Neuronal stem cell (in vitro differentiated cells): ENCODE measurements around the gene SEPHS1.

Experiments used
- DNase-seq: peaks from one replicate; pipeline ENCODE4 v3.0.0-alpha.2; 2013; ENCODE audit warnings: low spot score
- H2AFZ ChIP-seq: one replicate; pipeline ENCODE4 v1.6.1; 2013; ENCODE audit warnings: mild to moderate bottlenecking, low read length, inconsistent platforms
- H2AK5ac ChIP-seq: 2 replicates; pipeline ENCODE4 v1.6.1; 2013; ENCODE audit warnings: low read depth, mild to moderate bottlenecking, inconsistent platforms, low read length, moderate library complexity, mixed read lengths
- H2BK120ac ChIP-seq: 2 replicates; pipeline ENCODE4 v1.6.1; 2013; ENCODE audit warnings: low read depth, mild to moderate bottlenecking, inconsistent platforms, low read length, moderate library complexity, mixed read lengths
- H2BK12ac ChIP-seq: one replicate; pipeline ENCODE4 v1.6.1; 2013; ENCODE audit warnings: low read length, inconsistent platforms
- H2BK15ac ChIP-seq: 2 replicates; pipeline ENCODE4 v1.6.1; 2013; ENCODE audit warnings: mild to moderate bottlenecking, low read length, inconsistent platforms, mixed read lengths
- H2BK5ac ChIP-seq: one replicate; pipeline ENCODE4 v1.6.1; 2013; ENCODE audit warnings: inconsistent platforms, mild to moderate bottlenecking, low read length, moderate library complexity
- H3K14ac ChIP-seq: one replicate; pipeline ENCODE4 v1.6.1; 2013; ENCODE audit warnings: low read length, inconsistent platforms
- H3K18ac ChIP-seq: 2 replicates; pipeline ENCODE4 v1.6.1; 2013; ENCODE audit warnings: low read length, inconsistent platforms
- H3K23ac ChIP-seq: 2 replicates; pipeline ENCODE4 v1.6.1; 2013; ENCODE audit warnings: low read depth, mild to moderate bottlenecking, mixed read lengths, low read length, inconsistent platforms; ENCODE audit not compliant: poor library complexity
- H3K27ac ChIP-seq: replicated peaks from 3 replicates; pipeline ENCODE4 v1.5.1; 2013; ENCODE audit warnings: low read length, inconsistent platforms
- H3K27me3 ChIP-seq, 3 experiments: 2 replicates each; pipeline ENCODE4 v1.6.1; 2013; ENCODE audit warnings: low read length in 3 of 3, mild to moderate bottlenecking in 2 of 3, inconsistent platforms in 1 of 3, low read depth in 1 of 3, mixed read lengths in 1 of 3, moderate library complexity in 1 of 3; ENCODE audit not compliant: control insufficient read depth in 3 of 3, insufficient read depth in 3 of 3
- H3K36me3 ChIP-seq, 2 donors: replicated peaks in 1 of 2; 2 replicates each; pipeline ENCODE4 v1.6.1; 2013; ENCODE audit warnings: low read length in 2 of 2; ENCODE audit not compliant: control insufficient read depth in 2 of 2, insufficient read depth in 2 of 2
- H3K4ac ChIP-seq: 2 replicates; pipeline ENCODE4 v1.6.1; 2013; ENCODE audit warnings: inconsistent platforms, mild to moderate bottlenecking, low read length, moderate library complexity
- H3K4me1 ChIP-seq, 2 donors: 1 replicate in 1 of 2; 2 replicates in 1 of 2; pipeline ENCODE4 v1.6.1; 2013; ENCODE audit warnings: low read length in 2 of 2, low read depth in 1 of 2; ENCODE audit not compliant: control insufficient read depth in 2 of 2, insufficient read depth in 1 of 2
- H3K4me2 ChIP-seq: one replicate; pipeline ENCODE4 v1.6.1; 2013; ENCODE audit warnings: mild to moderate bottlenecking, low read length, inconsistent platforms; ENCODE audit not compliant: insufficient read depth, poor library complexity, severe bottlenecking
- H3K4me3 ChIP-seq, 2 donors: 2 replicates each; pipeline ENCODE4 v1.5.1; 2013; ENCODE audit warnings: low read length in 2 of 2, mild to moderate bottlenecking in 2 of 2, inconsistent platforms in 1 of 2, moderate library complexity in 1 of 2
- H3K79me1 ChIP-seq: one replicate; pipeline ENCODE4 v1.6.1; 2013; ENCODE audit warnings: low read depth, mild to moderate bottlenecking, inconsistent platforms, low read length, moderate library complexity
- H3K9ac ChIP-seq: one replicate; pipeline ENCODE4 v1.6.1; 2013; ENCODE audit warnings: mild to moderate bottlenecking, low read depth, low read length, inconsistent platforms; ENCODE audit not compliant: poor library complexity
- H3K9me3 ChIP-seq, 2 donors: replicated peaks in 1 of 2; 2 replicates each; pipeline versions ENCODE3 to v1.6.1; 2013; ENCODE audit warnings: low read length in 2 of 2, mild to moderate bottlenecking in 2 of 2, inconsistent platforms in 1 of 2, low read depth in 1 of 2, mixed read lengths in 1 of 2, moderate library complexity in 1 of 2; ENCODE audit not compliant: control insufficient read depth in 2 of 2, insufficient read depth in 1 of 2
- H4K8ac ChIP-seq: one replicate; pipeline ENCODE4 v1.6.1; 2013; ENCODE audit warnings: low read depth, mild to moderate bottlenecking, inconsistent platforms, low read length, moderate library complexity
- H4K91ac ChIP-seq: one replicate; pipeline ENCODE4 v1.6.1; 2013; ENCODE audit warnings: low read length, low read depth, mild to moderate bottlenecking, inconsistent platforms; ENCODE audit not compliant: poor library complexity
- WGBS, 2 donors: extraction: QIAGEN DNeasy Blood & Tissue Kit; methylation state at CpG; one replicate each; pipeline ENCODE4 v1.1.7; 2013; ENCODE audit warnings: missing lambda C conversion rate in 2 of 2, mixed read lengths in 1 of 2; ENCODE audit not compliant: insufficient read length in 2 of 2, insufficient replicate concordance in 1 of 2; ENCODE audit errors: extremely low coverage in 2 of 2; 5-methylcytosine and 5-hydroxymethylcytosine counted together

Gene SEPHS1

DNA sequence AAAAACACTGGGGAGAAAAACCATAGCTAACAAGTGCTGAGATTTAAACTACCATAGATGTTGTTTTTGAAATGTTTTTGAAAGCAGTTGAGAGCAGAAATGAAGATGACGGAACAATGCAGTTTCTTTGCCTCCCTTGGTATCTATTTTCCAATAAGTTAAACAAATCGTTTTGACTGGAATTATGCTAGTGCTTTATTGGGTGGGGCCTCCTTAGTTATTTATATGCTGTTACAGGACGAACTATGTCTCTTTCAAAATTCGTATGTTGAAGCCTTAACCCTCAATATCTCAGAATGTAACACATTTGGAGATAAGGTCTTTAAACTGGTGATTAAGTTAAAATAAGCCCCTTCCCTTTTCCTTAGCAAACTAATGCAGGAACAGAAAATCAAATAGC is 45.5 kb upstream of the SEPHS1 start:
- H3K27me3 ChIP-seq = no peaks in the 10 kb centered on the region
- no peak overlapping the region for H2AFZ ChIP-seq
- H3K4ac ChIP-seq = no peak overlapping the region
- no peak overlapping the region for H4K91ac ChIP-seq
- no peak overlapping the region for H4K8ac ChIP-seq
- no peak overlapping the region for H2BK15ac ChIP-seq
- no peaks in the 10 kb centered on the region for H3K4me1 ChIP-seq
- no peak overlapping the region for H2BK120ac ChIP-seq
- no CpG with 5 or more reads among the region's 4 CpGs for WGBS, 2 donors
- no peak overlapping the region for H3K18ac ChIP-seq
- H3K9me3 ChIP-seq = peaks cover 0 to 3% of the 10 kb centered on the region in 2 donors
- no peak overlapping the region for H2BK12ac ChIP-seq
- H3K27ac ChIP-seq = no peak overlapping the region
- no peak overlapping the region for H3K4me2 ChIP-seq
- H3K36me3 ChIP-seq = no peaks in the 10 kb centered on the region
- DNase-seq = no peak
- no peak overlapping the region for H3K23ac ChIP-seq
- no peak overlapping the region for H2AK5ac ChIP-seq
- no peak overlapping the region for H3K14ac ChIP-seq
- H3K79me1 ChIP-seq = no peaks in the 10 kb centered on the region
- no peak overlapping the region for H3K4me3 ChIP-seq
- no peak overlapping the region for H3K9ac ChIP-seq
- no peak overlapping the region for H2BK5ac ChIP-seq

DNA sequence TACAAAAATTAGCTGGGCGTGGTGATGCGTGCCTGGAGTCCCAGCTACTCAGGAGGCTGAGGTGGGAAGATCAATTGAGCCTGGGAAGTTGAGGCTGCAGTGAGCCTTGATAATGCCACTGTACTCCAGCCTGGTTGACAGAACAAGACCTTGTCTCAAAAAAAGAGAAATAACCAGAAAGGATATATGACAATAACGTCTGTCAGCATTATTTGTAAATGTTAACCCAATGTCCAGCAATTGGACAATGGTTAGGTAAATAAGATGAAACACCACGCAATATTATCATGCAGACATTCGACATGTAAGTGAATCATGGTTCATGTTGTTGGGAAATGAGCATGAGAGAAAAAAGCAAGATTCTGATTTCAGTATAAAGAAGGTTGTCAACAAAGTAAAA is 44.6 kb upstream of the SEPHS1 start:
- peaks cover 0 to 3% of the 10 kb centered on the region in 2 donors for H3K9me3 ChIP-seq
- no peak overlapping the region for H2BK12ac ChIP-seq
- H3K4me3 ChIP-seq = no peak overlapping the region
- no peak overlapping the region for H4K8ac ChIP-seq
- no peak overlapping the region for H3K27ac ChIP-seq
- H3K9ac ChIP-seq = no peak overlapping the region
- no peak overlapping the region for H3K4me2 ChIP-seq
- H2AFZ ChIP-seq = no peak overlapping the region
- no peaks in the 10 kb centered on the region for H3K36me3 ChIP-seq
- no peak overlapping the region for H2BK15ac ChIP-seq
- no peak overlapping the region for H3K23ac ChIP-seq
- no peaks in the 10 kb centered on the region for H3K79me1 ChIP-seq
- no CpG with 5 or more reads among the region's 5 CpGs for WGBS, 2 donors
- no peak overlapping the region for H2AK5ac ChIP-seq
- no peak for DNase-seq
- no peak overlapping the region for H4K91ac ChIP-seq
- H2BK5ac ChIP-seq = no peak overlapping the region
- H3K4me1 ChIP-seq = no peaks in the 10 kb centered on the region
- no peak overlapping the region for H3K14ac ChIP-seq
- no peak overlapping the region for H3K18ac ChIP-seq
- H3K4ac ChIP-seq = no peak overlapping the region
- no peak overlapping the region for H2BK120ac ChIP-seq
- no peaks in the 10 kb centered on the region for H3K27me3 ChIP-seq

DNA sequence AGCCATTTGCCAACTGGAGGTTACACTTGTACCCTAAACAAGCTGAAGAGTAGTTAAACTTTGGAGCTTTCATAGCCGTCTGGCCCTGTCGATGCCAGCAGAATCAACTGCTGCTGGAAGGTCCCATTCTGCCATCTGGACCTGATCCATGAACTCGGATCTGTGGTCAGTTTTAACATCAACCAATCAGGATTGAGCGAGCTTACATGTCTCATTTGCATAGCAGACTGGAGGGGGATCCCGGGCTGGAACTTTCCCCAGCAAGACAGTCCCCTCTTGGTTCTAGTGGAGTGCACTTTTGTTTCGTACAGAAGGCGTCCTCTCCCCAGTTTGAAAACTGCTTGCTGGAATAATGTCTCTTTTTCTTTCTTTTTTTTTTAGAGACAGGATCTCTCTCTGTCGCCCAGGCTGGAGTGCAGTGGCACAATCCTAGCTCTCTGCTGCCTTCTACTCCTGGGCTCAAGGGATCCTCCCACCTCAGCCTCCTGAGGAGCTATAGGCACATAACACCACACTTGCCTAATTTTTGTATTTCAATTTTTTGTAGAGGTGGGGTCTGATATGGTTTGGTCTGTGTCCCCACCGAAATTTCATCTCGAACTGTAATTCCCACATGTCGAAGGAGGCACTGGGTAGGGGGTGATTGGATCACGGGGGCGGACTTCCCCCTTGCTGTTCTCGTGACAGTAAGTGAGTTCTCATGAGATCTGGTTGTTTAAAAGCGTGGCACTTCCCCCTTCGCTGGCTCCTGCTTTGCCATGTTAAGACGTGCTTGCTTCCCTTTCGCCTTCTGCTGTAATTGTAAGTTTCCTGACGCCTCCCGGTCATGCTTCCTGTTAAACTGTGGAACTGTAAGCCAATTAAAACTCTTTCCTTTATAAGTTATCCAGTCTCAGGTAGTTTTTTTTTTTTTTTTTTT is 42.8 kb upstream of the SEPHS1 start:
- no peaks in the 10 kb centered on the region for H3K27me3 ChIP-seq
- H3K27ac ChIP-seq = no peak overlapping the region
- no peak overlapping the region for H3K18ac ChIP-seq
- H3K4me1 ChIP-seq = no peaks in the 10 kb centered on the region
- H3K14ac ChIP-seq = no peak overlapping the region
- WGBS, 2 donors = no CpG with 5 or more reads among the region's 20 CpGs
- DNase-seq = no peak
- H4K8ac ChIP-seq = no peak overlapping the region
- H3K4me2 ChIP-seq = no peak overlapping the region
- H3K9ac ChIP-seq = no peak overlapping the region
- no peak overlapping the region for H2AFZ ChIP-seq
- H3K4me3 ChIP-seq = no peak overlapping the region
- peaks cover 0 to 3% of the 10 kb centered on the region in 2 donors for H3K9me3 ChIP-seq
- H3K23ac ChIP-seq = no peak overlapping the region
- no peak overlapping the region for H2AK5ac ChIP-seq
- H2BK5ac ChIP-seq = no peak overlapping the region
- H3K4ac ChIP-seq = no peak overlapping the region
- no peak overlapping the region for H2BK12ac ChIP-seq
- H2BK15ac ChIP-seq = no peak overlapping the region
- H2BK120ac ChIP-seq = no peak overlapping the region
- no peak overlapping the region for H4K91ac ChIP-seq
- H3K79me1 ChIP-seq = no peaks in the 10 kb centered on the region
- H3K36me3 ChIP-seq = no peaks in the 10 kb centered on the region

DNA sequence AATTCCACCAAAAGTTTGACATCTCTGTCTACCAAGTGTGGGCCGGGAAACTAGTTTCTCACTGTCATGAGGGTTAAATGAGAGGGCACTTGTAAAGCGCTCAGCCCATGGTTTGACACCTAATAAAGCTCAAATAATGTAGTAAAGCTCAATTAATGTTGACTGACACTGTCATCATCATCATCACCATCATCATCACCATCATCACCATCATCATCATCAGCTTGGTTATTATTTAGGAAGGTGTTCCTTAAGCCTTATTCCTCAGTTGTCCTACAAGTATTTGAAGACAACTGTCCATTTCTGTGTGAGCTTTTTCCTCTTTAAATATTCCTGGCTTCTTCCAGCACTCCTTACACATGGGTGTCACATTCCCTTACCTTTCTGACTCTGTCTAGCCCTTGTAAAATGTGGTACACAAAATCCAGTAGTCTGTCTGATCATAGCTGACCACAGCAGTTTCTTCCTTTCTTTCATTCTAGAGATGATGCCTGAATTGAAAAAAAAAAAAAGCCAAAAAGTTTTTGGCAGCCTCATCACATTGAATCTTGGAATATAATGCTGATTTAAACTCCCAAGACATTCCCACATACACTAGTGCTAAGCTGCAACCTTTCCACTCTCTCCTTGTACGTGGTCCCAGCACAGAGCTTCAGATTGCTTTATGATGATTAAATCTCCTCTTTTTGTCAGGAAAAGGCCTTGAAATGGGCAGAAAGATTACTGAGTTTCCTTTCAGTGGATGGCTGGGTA is 40.6 kb upstream of the SEPHS1 start:
- Histone ChIP-seq H3K27ac (no peak overlapping the region), H3K9ac (no peak overlapping the region), H2AK5ac (no peak overlapping the region), H4K8ac (no peak overlapping the region), H2AFZ (no peak overlapping the region), H3K14ac (no peak overlapping the region), H3K27me3 (peaks cover 0 to 6% (median 2%) of the 10 kb centered on the region in 3 experiments), H3K79me1 (no peaks in the 10 kb centered on the region), H3K4ac (no peak overlapping the region), H3K9me3 (peaks cover 0 to 3% of the 10 kb centered on the region in 2 donors), H3K4me3 (no peak overlapping the region), H3K18ac (no peak overlapping the region), H2BK12ac (no peak overlapping the region), H3K36me3 (no peaks in the 10 kb centered on the region), H3K4me2 (no peak overlapping the region), H2BK120ac (no peak overlapping the region), H4K91ac (no peak overlapping the region), H2BK15ac (no peak overlapping the region), H2BK5ac (no peak overlapping the region), H3K4me1 (no peaks in the 10 kb centered on the region), H3K23ac (no peak overlapping the region)
- DNase-seq = no peak
- no CpG with 5 or more reads among the region's 3 CpGs for WGBS, 2 donors
